ENCODE data around the gene A3GALT2. TPM values are rescaled to one million over a fixed set of nuclear protein-coding genes. Genes with fewer than 3 reads are reported as not detected.

The A3GALT2 gene
- total RNA-seq, 1 donor from 2014 or later, result not detected

DNA sequence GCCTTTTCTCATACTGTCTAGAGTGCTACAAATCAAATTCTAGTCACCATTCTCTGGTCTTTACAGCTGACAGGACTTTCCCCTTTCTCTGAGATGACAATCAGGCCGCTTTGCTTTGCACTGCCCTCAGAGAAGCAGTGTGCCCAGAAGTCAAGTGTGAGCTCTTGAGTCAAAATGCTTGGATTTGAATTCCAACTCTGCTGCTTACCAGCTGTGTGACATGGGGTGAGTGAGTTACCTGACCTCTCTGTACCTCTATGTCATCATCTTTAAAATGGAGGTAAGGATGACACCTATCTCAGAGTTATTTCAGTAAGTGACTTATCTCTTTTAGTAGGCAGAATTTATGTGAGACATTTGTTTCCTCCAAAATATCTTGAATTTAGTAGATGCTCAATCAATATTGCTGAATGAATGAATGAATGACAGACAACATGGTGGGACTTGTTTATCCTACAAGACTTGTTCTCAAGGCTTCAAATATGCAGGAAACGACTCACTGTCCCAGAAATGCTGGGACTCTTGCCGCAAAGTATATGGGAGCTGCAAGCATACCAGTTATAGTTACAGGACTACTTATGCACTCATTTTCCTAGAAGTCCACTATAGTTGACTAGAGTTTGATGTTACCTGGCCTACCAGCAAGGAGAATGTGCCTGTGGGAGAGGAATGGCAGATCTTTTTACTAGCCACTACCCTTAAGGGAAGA lies 38.1 kb upstream of the A3GALT2 start:
- no peaks in the 10 kb centered on the region for H3K9me3 ChIP-seq
- no peak for DNase-seq (ENCODE audit: extremely low spot score in 2 of 2)
- H3K27me3 ChIP-seq, result no peaks in the 10 kb centered on the region
- H3K4me1 ChIP-seq, result peaks cover 9% of the 10 kb centered on the region
- intact Hi-C loops (cut with DNase I), result no loop called here
- TF ChIP-seq POLR2AphosphoS5 (IDR thresholded peaks at IDR 0.05; ENCODE audit: insufficient read depth in 1 of 2, low read depth in 1 of 2) (no peak), POLR2A (IDR thresholded peaks at IDR 0.05) (no peak)
- TF ChIP-seq, protein P1, sequence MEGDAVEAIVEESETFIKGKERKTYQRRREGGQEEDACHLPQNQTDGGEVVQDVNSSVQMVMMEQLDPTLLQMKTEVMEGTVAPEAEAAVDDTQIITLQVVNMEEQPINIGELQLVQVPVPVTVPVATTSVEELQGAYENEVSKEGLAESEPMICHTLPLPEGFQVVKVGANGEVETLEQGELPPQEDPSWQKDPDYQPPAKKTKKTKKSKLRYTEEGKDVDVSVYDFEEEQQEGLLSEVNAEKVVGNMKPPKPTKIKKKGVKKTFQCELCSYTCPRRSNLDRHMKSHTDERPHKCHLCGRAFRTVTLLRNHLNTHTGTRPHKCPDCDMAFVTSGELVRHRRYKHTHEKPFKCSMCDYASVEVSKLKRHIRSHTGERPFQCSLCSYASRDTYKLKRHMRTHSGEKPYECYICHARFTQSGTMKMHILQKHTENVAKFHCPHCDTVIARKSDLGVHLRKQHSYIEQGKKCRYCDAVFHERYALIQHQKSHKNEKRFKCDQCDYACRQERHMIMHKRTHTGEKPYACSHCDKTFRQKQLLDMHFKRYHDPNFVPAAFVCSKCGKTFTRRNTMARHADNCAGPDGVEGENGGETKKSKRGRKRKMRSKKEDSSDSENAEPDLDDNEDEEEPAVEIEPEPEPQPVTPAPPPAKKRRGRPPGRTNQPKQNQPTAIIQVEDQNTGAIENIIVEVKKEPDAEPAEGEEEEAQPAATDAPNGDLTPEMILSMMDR (IDR thresholded peaks at IDR 0.05), result no peak
- peaks cover 0 to 5% of the 10 kb centered on the region in 2 donors for H3K36me3 ChIP-seq
- no peak overlapping the region for H3K27ac ChIP-seq
- H3K4me3 ChIP-seq, result no peak overlapping the region

DNA sequence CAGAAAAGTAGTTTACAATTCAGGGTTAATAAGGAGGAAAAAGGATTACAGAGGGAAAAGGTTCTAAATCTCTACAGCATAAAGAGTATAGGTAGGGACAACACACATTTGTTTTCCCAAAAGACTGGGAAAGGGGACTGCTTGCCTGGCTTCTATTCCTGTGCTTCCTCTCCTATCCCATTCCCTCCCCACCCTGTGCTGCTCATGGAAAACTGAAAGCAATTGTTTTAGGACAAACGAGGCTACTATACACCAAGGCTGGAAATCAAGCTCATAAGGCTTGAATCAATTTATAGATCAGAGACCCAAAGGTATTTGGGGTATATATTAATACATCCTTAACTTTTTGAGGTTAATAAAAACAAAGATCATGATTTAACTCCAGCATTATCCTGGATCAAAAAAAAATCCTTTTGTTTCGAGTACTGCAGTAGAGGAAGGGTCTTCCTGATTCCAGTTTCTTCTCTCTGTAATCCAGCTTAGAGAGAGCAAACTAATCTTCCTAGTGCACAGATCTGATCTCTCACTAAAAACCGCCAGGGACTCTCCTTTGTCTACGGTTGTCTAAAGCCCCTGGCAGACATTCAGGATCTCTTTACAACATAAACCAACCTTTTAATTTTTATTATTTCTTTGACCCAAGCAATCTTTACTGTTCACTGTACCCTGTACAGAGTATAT lies 37.4 kb upstream of the A3GALT2 start:
- H3K36me3 ChIP-seq, result peaks cover 0 to 5% of the 10 kb centered on the region in 2 donors
- peaks cover 2% of the 10 kb centered on the region for H3K4me1 ChIP-seq
- intact Hi-C loops (cut with DNase I), result no loop called here
- DNase-seq (ENCODE audit: extremely low spot score in 2 of 2), result no peak
- no peaks in the 10 kb centered on the region for H3K9me3 ChIP-seq
- no peaks in the 10 kb centered on the region for H3K27me3 ChIP-seq
- no peak overlapping the region for H3K27ac ChIP-seq
- no peak for TF ChIP-seq POLR2A (IDR thresholded peaks at IDR 0.05)
- TF ChIP-seq, protein P1 (IDR thresholded peaks at IDR 0.05), result no peak
- H3K4me3 ChIP-seq, result no peak overlapping the region

DNA sequence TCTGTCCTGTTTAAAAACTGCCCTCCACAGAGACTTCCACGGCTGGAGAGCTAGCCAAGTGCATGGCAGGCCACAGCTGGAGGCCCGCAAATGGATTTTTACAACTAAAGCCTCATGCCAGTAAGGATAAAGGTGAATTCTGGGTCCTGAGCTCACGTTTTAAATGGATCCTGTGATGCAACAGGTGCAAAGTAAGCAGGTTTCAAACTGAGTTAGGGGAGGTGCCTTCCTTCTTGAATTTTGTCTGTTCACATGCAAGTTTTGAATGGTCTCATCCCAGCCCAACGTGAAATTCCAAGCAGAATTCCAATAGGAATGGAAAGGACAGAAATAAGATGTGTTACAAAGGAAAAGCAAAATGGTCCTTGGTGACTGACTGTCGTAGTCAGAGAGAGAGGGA lies 36.2 kb upstream of the A3GALT2 start:
- H3K27ac ChIP-seq, result no peak overlapping the region

DNA sequence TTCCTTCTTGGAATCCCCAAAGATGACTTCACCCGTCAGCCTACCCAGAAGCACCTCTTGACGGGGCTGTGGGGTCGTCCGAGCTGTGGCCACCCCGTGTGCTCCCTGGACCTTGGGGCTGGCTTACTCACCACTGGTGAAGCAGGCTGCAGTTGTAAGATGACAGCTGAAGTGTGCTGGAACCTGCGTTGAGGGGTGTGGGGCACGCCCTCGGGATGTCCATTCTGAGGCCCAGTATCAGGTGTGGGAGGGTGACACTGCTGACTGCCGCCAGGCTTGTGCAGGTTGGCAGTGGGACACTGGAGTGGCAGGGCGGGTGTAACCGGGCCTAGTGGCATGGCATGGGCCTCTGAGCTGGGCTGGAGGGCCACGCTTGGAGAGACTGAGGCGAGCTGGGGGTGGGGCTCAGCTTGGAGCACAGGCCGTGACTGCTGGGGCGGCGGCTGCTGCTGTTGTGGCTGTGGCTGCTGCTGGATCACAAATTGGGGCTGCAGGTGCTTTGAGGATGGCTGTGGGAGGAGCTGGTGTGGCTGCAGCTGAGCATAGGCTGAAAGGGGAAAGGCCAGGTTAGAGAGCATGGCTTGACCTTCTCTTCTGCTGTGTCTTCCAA lies 33.9 kb upstream of the A3GALT2 start:
- no peak overlapping the region for H3K27ac ChIP-seq
- TF ChIP-seq, protein P1 (IDR thresholded peaks at IDR 0.05), result no peak
- no peak for TF ChIP-seq POLR2AphosphoS5 (IDR thresholded peaks at IDR 0.05; ENCODE audit: insufficient read depth in 1 of 2, low read depth in 1 of 2)
- TF ChIP-seq POLR2A (IDR thresholded peaks at IDR 0.05), result no peak
- H3K4me1 ChIP-seq, result peaks cover 7% of the 10 kb centered on the region
- no peaks in the 10 kb centered on the region for H3K27me3 ChIP-seq
- no peaks in the 10 kb centered on the region for H3K9me3 ChIP-seq
- intact Hi-C loops (cut with DNase I), result no loop called here
- DNase-seq (ENCODE audit: extremely low spot score in 2 of 2), result no peak
- H3K36me3 ChIP-seq, result peaks cover 0 to 5% of the 10 kb centered on the region in 2 donors
- H3K4me3 ChIP-seq, result no peak overlapping the region

More for the DNA sequence above, 36.2 kb upstream of the A3GALT2 start:
- intact Hi-C loops (cut with DNase I), result no loop called here
- no peak overlapping the region for H3K4me3 ChIP-seq
- H3K9me3 ChIP-seq, result no peaks in the 10 kb centered on the region
- H3K36me3 ChIP-seq, result peaks cover 0 to 5% of the 10 kb centered on the region in 2 donors
- no peak for DNase-seq (ENCODE audit: extremely low spot score in 2 of 2)
- TF ChIP-seq POLR2AphosphoS5 (IDR thresholded peaks at IDR 0.05; ENCODE audit: insufficient read depth in 1 of 2, low read depth in 1 of 2) (no peak), POLR2A (IDR thresholded peaks at IDR 0.05) (no peak)
- TF ChIP-seq, protein P1 (IDR thresholded peaks at IDR 0.05), result no peak
- no peaks in the 10 kb centered on the region for H3K4me1 ChIP-seq
- H3K27me3 ChIP-seq, result no peaks in the 10 kb centered on the region

Measured in vagina (tissue), 2 donors.